SKM-1 treated with dmso at 0.1 percent for 144 hours (cell line): ENCODE data around the gene BRD3.
A peak's percentile ranks its signal among the peaks of the same experiment; 100 is the strongest.

ENCODE experiments used
- DNase-seq: peaks from one replicate; lab custom pipeline; 2025; ENCODE audit not compliant: unreplicated experiment; lab: John Stamatoyannopoulos, UW

The BRD3 gene

GRCh38 chr9:134066913-134067851 lies 644 bp downstream of the BRD3 start:
- DNase-seq, result no peak

- peak; percentile 38 for DNase-seq
Measured at GRCh38 chr9:134066526-134066912, 1.3 kb downstream of the BRD3 start.

GRCh38 chr9:134065612-134066419 lies 2.0 kb downstream of the BRD3 start:
- peak; percentile 36 for DNase-seq

GRCh38 chr9:134064711-134065110 lies 3.1 kb downstream of the BRD3 start:
- no peak for DNase-seq

- no peak for DNase-seq
Measured at GRCh38 chr9:134063571-134064450, 4.0 kb downstream of the BRD3 start.

GRCh38 chr9:134063088-134063570 lies 4.7 kb downstream of the BRD3 start:
- DNase-seq, result no peak

GRCh38 chr9:134062461-134063087 lies 5.3 kb downstream of the BRD3 start:
- no peak for DNase-seq

GRCh38 chr9:134061688-134062371 lies 6.0 kb downstream of the BRD3 start:
- DNase-seq, result no peak

- DNase-seq, result no peak
Measured at GRCh38 chr9:134061019-134061687, 6.7 kb downstream of the BRD3 start.

- no peak for DNase-seq
Measured at GRCh38 chr9:134060546-134060945, 7.3 kb downstream of the BRD3 start.

- DNase-seq, result peak; percentile 93
Measured at GRCh38 chr9:134059661-134060395, 8.0 kb downstream of the BRD3 start.

- no peak for DNase-seq
Measured at GRCh38 chr9:134059188-134059641, 8.6 kb downstream of the BRD3 start.

- DNase-seq, result no peak
Measured at GRCh38 chr9:134058716-134059115, 9.1 kb downstream of the BRD3 start.

GRCh38 chr9:134057751-134058701 lies 9.8 kb downstream of the BRD3 start:
- no peak for DNase-seq

GRCh38 chr9:134057307-134057657 lies 10.5 kb downstream of the BRD3 start:
- DNase-seq, result no peak

GRCh38 chr9:134056483-134057306 lies 11.1 kb downstream of the BRD3 start:
- DNase-seq, result no peak
